ENCODE measurements around the gene JMJD1C. TPM values are rescaled to one million over a fixed set of nuclear protein-coding genes. Genes with fewer than 3 reads are reported as not detected.
"Not testable (repeated sequence)": the region's sequence is repeated elsewhere in the genome, so short reads cannot be mapped to it uniquely, and the experiment has no call there.

Gene JMJD1C
- total RNA-seq, 4 donors from 2014 or later = 76.2 to 150 (median 101) TPM

DNA sequence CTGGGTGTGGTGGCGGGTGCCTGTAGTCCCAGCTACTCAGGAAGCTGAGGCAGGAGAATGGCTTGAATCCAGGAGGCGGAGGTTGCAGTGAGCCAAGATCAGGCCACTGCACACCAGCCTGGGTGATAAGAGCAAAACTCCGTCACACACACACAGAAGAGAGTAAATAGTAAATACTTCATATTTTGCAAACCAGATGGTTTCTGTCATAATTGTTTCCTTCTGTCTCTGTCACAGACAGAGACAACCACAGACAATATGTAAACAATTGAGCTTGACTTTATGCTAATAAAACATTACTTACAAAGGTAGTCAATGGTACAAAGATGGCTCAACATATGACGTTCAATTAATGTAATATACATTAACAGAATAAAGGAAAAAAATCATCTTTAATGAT lies 83.7 kb downstream of the JMJD1C start:
- TF ChIP-seq EP300 (IDR thresholded peaks at IDR 0.05) (no peak), POLR2AphosphoS5 (IDR thresholded peaks at IDR 0.05) (no peak), POLR2A (IDR thresholded peaks at IDR 0.05) (no peak)
- TF ChIP-seq, protein P1, sequence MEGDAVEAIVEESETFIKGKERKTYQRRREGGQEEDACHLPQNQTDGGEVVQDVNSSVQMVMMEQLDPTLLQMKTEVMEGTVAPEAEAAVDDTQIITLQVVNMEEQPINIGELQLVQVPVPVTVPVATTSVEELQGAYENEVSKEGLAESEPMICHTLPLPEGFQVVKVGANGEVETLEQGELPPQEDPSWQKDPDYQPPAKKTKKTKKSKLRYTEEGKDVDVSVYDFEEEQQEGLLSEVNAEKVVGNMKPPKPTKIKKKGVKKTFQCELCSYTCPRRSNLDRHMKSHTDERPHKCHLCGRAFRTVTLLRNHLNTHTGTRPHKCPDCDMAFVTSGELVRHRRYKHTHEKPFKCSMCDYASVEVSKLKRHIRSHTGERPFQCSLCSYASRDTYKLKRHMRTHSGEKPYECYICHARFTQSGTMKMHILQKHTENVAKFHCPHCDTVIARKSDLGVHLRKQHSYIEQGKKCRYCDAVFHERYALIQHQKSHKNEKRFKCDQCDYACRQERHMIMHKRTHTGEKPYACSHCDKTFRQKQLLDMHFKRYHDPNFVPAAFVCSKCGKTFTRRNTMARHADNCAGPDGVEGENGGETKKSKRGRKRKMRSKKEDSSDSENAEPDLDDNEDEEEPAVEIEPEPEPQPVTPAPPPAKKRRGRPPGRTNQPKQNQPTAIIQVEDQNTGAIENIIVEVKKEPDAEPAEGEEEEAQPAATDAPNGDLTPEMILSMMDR (IDR thresholded peaks at IDR 0.05) = no peak
- H3K4me3 ChIP-seq = no peak overlapping the region
- H3K27ac ChIP-seq = no peak overlapping the region
- H3K27me3 ChIP-seq = no peaks in the 10 kb centered on the region
- H3K9me3 ChIP-seq = no peaks in the 10 kb centered on the region
- H3K4me1 ChIP-seq = peaks cover 0 to 18% (median 0%) of the 10 kb centered on the region in 3 donors
- ATAC-seq = no peak
- WGBS, 2 donors (ENCODE audit: low coverage in 1 of 2) = 89 to 92% methylated on average over 2 to 4 of the region's 4 CpGs
- H3K36me3 ChIP-seq = peaks cover 0 to 7% of the 10 kb centered on the region in 2 donors

DNA sequence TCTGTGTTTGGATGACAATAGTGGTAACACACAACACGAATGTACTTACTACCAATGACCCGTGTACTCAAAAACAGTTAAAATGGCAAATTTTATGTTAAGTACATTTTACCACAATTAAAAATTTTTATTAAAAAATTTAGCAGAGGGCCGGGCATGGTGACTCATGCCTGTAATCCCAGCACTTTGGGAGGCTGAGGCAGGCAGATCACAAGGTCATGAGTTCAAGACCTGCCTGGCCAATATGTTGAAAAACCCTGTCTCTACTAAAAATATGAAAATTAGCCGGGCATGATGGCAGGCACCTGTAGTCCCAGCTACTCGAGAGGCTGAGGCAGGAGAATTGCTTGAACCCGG lies 88.5 kb downstream of the JMJD1C start:
- H3K4me3 ChIP-seq, H3K36me3 ChIP-seq, H3K27ac ChIP-seq, H3K4me1 ChIP-seq, H3K27me3 ChIP-seq, H3K9me3 ChIP-seq, ATAC-seq: not testable (repeated sequence)
- WGBS, 2 donors (ENCODE audit: low coverage in 1 of 2) = 81 to 90% methylated on average over 3 to 6 of the region's 6 CpGs

DNA sequence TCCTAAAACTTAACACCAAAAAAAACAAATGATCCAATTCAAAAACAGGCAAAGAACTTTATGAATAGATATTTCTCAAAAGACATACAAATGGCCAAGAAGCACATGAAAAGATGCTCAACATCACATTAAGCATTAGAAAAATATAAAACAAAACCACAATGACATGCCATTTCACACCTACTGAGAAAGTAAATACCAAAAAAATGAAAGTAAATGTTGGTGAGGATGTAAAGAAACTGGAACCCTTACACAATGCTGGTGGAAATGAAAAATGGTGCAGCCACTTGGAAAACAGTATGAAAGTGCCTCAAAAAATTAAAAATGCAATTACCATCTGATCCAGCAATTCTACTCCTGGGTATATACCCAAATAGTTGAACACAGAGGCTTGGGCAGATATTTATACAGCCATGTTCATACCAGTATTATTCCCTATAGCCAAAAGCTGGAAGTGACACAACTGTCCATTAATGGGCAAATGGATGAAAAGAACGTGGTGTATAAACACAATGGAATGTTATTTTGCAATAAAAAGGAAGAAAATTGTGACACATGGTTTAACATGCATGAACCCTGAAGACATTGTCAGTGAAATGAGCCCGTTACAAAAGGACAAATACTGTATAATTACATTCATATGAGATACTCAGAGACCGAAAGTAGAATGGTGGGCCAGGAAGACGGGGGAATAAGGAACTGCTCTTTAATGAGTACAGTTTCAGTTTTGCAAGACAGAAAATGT lies 89.0 kb downstream of the JMJD1C start:
- TF ChIP-seq EP300 (IDR thresholded peaks at IDR 0.05) (no peak), POLR2AphosphoS5 (IDR thresholded peaks at IDR 0.05) (no peak), POLR2A (IDR thresholded peaks at IDR 0.05) (no peak)
- TF ChIP-seq, protein P1 (IDR thresholded peaks at IDR 0.05) = no peak
- peaks cover 0 to 7% of the 10 kb centered on the region in 2 donors for H3K36me3 ChIP-seq
- H3K4me1 ChIP-seq = peaks cover 0 to 4% (median 0%) of the 10 kb centered on the region in 3 donors
- no peaks in the 10 kb centered on the region for H3K27me3 ChIP-seq
- WGBS, 2 donors (ENCODE audit: low coverage in 1 of 2) = 75 to 76% methylated on average over 3 to 4 of the region's 4 CpGs
- peak; percentile 51 for ATAC-seq
- H3K27ac ChIP-seq = no peak overlapping the region
- no peak overlapping the region for H3K4me3 ChIP-seq
- no peaks in the 10 kb centered on the region for H3K9me3 ChIP-seq

DNA sequence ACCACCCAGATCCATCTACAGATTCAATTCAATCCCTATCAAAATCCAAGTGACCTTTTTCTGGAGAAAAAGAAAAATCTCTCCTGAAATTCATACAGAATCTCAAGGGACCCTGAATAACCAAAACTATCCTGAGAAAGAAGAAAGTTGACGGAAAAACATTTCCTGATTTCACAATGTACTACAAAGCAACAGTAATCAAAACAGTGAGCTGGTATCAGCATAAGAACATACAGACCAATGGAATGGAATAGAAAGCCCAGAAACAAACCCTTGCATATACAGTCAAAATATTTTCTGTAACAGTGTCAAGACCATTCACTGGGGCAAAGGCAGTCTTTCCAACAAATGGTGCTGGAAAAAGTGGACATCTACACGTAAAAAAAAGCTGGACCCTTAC lies 89.9 kb downstream of the JMJD1C start:
- Histone ChIP-seq H3K9me3 (no peaks in the 10 kb centered on the region), H3K4me1 (peaks cover 0 to 4% (median 0%) of the 10 kb centered on the region in 3 donors), H3K27me3 (no peaks in the 10 kb centered on the region), H3K36me3 (peaks cover 0 to 7% of the 10 kb centered on the region in 2 donors), H3K27ac (no peak overlapping the region), H3K4me3 (no peak overlapping the region)
- TF ChIP-seq, protein P1 (IDR thresholded peaks at IDR 0.05) = no peak
- TF ChIP-seq EP300 (IDR thresholded peaks at IDR 0.05) = no peak
- peak; percentile 36 for ATAC-seq
- WGBS, 2 donors (ENCODE audit: low coverage in 1 of 2) = 81 to 94% methylated on average over 2 of the region's 2 CpGs

DNA sequence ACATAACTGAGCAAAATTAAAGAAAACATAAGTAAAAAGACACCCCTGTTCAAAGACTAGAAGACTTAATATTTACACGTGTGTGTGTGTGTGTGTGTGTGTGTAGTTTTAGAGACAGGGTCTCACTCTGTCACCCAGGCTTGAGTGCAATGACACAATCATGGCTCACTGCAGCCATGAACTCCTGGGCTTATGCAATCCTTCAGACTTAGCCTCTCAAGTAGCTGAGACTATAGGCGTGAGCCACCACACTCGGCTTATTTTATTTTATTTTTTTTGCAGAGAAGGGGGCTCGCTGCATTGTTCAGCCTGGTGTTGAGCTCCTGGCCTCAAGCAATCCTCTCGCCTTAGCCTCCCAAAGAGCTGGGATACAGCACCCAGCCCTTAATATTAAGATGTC lies 90.3 kb downstream of the JMJD1C start:
- H3K9me3 ChIP-seq = no peaks in the 10 kb centered on the region
- no peak overlapping the region for H3K27ac ChIP-seq
- peaks cover 0 to 4% (median 0%) of the 10 kb centered on the region in 3 donors for H3K4me1 ChIP-seq
- TF ChIP-seq POLR2AphosphoS5 (IDR thresholded peaks at IDR 0.05) (no peak), POLR2A (IDR thresholded peaks at IDR 0.05) (no peak), EP300 (IDR thresholded peaks at IDR 0.05) (no peak)
- TF ChIP-seq, protein P1 (IDR thresholded peaks at IDR 0.05) = no peak
- peaks cover 0 to 7% of the 10 kb centered on the region in 2 donors for H3K36me3 ChIP-seq
- H3K4me3 ChIP-seq = no peak overlapping the region
- H3K27me3 ChIP-seq = no peaks in the 10 kb centered on the region
- ATAC-seq = no peak
- WGBS, 2 donors (ENCODE audit: low coverage in 1 of 2) = 68 to 70% methylated on average over 2 to 3 of the region's 5 CpGs
